Fibroblast of lung (primary cell): ENCODE results near the gene WDR86.

ENCODE experiments used
- CTCF ChIP-seq, 2 donors: IDR thresholded peaks in 1 of 2; conservative IDR thresholded peaks in 1 of 2; 1 replicate in 1 of 2; 2 replicates in 1 of 2; pipeline ENCODE4 v1.5.1; 2011 to 2012; ENCODE audit warnings: low read length in 2 of 2, control low read depth in 1 of 2, inconsistent platforms in 1 of 2, low read depth in 1 of 2, mild to moderate bottlenecking in 1 of 2
- EZH2 ChIP-seq: IDR thresholded peaks from 2 replicates; pipeline ENCODE4 v1.5.1; 2012; ENCODE audit warnings: low read length, control low read depth, mild to moderate bottlenecking; ENCODE audit errors: missing control alignments

- TF ChIP-seq CTCF (conservative IDR thresholded peaks at IDR 0.05 in 1 of 2, IDR thresholded peaks at IDR 0.05 in 1 of 2; ENCODE audit: low read depth in 1 of 2, low read length in 2 of 2) = no peak
- no peak for TF ChIP-seq EZH2
These were observed 45.9 kb upstream of the WDR86 start for GRCh38 chr7:151455690-151456089.
